ENCODE results near the gene MSL1. TPM values are rescaled to one million over a fixed set of nuclear protein-coding genes. Genes with fewer than 3 reads are reported as not detected.

Gene MSL1
- total and polyA plus RNA-seq, 9 of the 15 experiments (the other 6 are each of a cell fraction or from before 2014, with no cell fraction given), result 13.8 to 120 (median 61.9) TPM

GRCh38 chr17:40075201-40075941, 46.4 kb upstream of the MSL1 start (continued):
- TF ChIP-seq, protein P1, sequence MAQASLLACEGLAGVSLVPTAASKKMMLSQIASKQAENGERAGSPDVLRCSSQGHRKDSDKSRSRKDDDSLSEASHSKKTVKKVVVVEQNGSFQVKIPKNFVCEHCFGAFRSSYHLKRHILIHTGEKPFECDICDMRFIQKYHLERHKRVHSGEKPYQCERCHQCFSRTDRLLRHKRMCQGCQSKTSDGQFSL (CRISPR knock-in tag; IDR thresholded peaks at IDR 0.05), result no peak
- TF ChIP-seq, protein P1 (tag; IDR thresholded peaks at IDR 0.05), result peak; percentile 26 to 41; a peak in 2 of 4 replicates
- no peak for TF ChIP-seq ZNF41 (CRISPR knock-in tag; conservative IDR thresholded peaks at IDR 0.05)
- peak; percentile 53 to 68 for TF ChIP-seq RAD21 (CRISPR knock-in tag; conservative IDR thresholded peaks at IDR 0.05 in 1 of 2, IDR thresholded peaks at IDR 0.05 in 1 of 2)
- no peak for TF ChIP-seq ZFP91 (CRISPR knock-in tag; IDR thresholded peaks at IDR 0.05)
- TF ChIP-seq, protein P2, sequence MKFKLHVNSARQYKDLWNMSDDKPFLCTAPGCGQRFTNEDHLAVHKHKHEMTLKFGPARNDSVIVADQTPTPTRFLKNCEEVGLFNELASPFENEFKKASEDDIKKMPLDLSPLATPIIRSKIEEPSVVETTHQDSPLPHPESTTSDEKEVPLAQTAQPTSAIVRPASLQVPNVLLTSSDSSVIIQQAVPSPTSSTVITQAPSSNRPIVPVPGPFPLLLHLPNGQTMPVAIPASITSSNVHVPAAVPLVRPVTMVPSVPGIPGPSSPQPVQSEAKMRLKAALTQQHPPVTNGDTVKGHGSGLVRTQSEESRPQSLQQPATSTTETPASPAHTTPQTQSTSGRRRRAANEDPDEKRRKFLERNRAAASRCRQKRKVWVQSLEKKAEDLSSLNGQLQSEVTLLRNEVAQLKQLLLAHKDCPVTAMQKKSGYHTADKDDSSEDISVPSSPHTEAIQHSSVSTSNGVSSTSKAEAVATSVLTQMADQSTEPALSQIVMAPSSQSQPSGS (CRISPR knock-in tag; IDR thresholded peaks at IDR 0.05), result no peak
- TF ChIP-seq ELF1 (tag; IDR thresholded peaks at IDR 0.05), result 0 out of 2 replicates have a peak, but pooled peaks have one; percentile 22
- TF ChIP-seq CBFB (CRISPR knock-in tag; IDR thresholded peaks at IDR 0.05), result no peak
- peak; percentile 67; the same call in 1 of the 2 replicates for TF ChIP-seq KLF16 (IDR thresholded peaks at IDR 0.05)
- TF ChIP-seq HNRNPLL (IDR thresholded peaks at IDR 0.05; ENCODE audit: low read depth, low read length, poor library complexity, severe bottlenecking), result no peak
- TF ChIP-seq TFAP4 (CRISPR knock-in tag; IDR thresholded peaks at IDR 0.05; ENCODE audit: borderline replicate concordance), result peak; percentile 71; the same call in 1 of the 2 replicates
- TF ChIP-seq, protein P3, sequence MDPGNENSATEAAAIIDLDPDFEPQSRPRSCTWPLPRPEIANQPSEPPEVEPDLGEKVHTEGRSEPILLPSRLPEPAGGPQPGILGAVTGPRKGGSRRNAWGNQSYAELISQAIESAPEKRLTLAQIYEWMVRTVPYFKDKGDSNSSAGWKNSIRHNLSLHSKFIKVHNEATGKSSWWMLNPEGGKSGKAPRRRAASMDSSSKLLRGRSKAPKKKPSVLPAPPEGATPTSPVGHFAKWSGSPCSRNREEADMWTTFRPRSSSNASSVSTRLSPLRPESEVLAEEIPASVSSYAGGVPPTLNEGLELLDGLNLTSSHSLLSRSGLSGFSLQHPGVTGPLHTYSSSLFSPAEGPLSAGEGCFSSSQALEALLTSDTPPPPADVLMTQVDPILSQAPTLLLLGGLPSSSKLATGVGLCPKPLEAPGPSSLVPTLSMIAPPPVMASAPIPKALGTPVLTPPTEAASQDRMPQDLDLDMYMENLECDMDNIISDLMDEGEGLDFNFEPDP (CRISPR knock-in tag; IDR thresholded peaks at IDR 0.05), result no peak
- TF ChIP-seq BRD9 (IDR thresholded peaks at IDR 0.05; ENCODE audit: low read depth, partially characterized antibody), result no peak
- TF ChIP-seq, protein P4, sequence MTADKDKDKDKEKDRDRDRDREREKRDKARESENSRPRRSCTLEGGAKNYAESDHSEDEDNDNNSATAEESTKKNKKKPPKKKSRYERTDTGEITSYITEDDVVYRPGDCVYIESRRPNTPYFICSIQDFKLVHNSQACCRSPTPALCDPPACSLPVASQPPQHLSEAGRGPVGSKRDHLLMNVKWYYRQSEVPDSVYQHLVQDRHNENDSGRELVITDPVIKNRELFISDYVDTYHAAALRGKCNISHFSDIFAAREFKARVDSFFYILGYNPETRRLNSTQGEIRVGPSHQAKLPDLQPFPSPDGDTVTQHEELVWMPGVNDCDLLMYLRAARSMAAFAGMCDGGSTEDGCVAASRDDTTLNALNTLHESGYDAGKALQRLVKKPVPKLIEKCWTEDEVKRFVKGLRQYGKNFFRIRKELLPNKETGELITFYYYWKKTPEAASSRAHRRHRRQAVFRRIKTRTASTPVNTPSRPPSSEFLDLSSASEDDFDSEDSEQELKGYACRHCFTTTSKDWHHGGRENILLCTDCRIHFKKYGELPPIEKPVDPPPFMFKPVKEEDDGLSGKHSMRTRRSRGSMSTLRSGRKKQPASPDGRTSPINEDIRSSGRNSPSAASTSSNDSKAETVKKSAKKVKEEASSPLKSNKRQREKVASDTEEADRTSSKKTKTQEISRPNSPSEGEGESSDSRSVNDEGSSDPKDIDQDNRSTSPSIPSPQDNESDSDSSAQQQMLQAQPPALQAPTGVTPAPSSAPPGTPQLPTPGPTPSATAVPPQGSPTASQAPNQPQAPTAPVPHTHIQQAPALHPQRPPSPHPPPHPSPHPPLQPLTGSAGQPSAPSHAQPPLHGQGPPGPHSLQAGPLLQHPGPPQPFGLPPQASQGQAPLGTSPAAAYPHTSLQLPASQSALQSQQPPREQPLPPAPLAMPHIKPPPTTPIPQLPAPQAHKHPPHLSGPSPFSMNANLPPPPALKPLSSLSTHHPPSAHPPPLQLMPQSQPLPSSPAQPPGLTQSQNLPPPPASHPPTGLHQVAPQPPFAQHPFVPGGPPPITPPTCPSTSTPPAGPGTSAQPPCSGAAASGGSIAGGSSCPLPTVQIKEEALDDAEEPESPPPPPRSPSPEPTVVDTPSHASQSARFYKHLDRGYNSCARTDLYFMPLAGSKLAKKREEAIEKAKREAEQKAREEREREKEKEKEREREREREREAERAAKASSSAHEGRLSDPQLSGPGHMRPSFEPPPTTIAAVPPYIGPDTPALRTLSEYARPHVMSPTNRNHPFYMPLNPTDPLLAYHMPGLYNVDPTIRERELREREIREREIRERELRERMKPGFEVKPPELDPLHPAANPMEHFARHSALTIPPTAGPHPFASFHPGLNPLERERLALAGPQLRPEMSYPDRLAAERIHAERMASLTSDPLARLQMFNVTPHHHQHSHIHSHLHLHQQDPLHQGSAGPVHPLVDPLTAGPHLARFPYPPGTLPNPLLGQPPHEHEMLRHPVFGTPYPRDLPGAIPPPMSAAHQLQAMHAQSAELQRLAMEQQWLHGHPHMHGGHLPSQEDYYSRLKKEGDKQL (CRISPR knock-in tag; IDR thresholded peaks at IDR 0.05; ENCODE audit: borderline replicate concordance), result no peak
